Measurements from ENCODE around the gene WNT9A. TPM values are rescaled to one million over a fixed set of nuclear protein-coding genes. Genes with fewer than 3 reads are reported as not detected.

Gene WNT9A
- total RNA-seq, 1 experiment from 2014 or later: not detected

- Histone ChIP-seq H3K4me1 (ENCODE audit: low read length) (no peaks in the 10 kb centered on the region), H3K79me2 (ENCODE audit: low read length) (no peaks in the 10 kb centered on the region), H2AFZ (ENCODE audit: low read length) (no peak overlapping the region), H3K27me3 (ENCODE audit: low read length) (no peaks in the 10 kb centered on the region), H4K20me1 (ENCODE audit: insufficient read depth, low read depth, low read length) (no peaks in the 10 kb centered on the region), H3K9me2 (replicated peaks; ENCODE audit: insufficient read depth, low read length) (no peaks in the 10 kb centered on the region), H3K9me3 (ENCODE audit: low read length) (no peaks in the 10 kb centered on the region), H3K36me3 (ENCODE audit: insufficient read depth, low read length) (no peaks in the 10 kb centered on the region), H3K9ac (ENCODE audit: low read length) (no peak overlapping the region), H3K4me3 (ENCODE audit: low read length) (no peak overlapping the region), H3K4me2 (ENCODE audit: low read depth, low read length, poor library complexity, severe bottlenecking) (no peak overlapping the region), H3K27ac (ENCODE audit: low read length) (no peak overlapping the region)
- DNase-seq: no peak
Measured at GRCh38 chr1:227918083-227918700, 29.5 kb downstream of the WNT9A start.

GRCh38 chr1:227917081-227917950, 30.4 kb downstream of the WNT9A start:
- H4K20me1 ChIP-seq (ENCODE audit: insufficient read depth, low read depth, low read length): no peaks in the 10 kb centered on the region
- no peak overlapping the region for H3K9ac ChIP-seq (ENCODE audit: low read length)
- no peaks in the 10 kb centered on the region for H3K4me1 ChIP-seq (ENCODE audit: low read length)
- no peaks in the 10 kb centered on the region for H3K9me3 ChIP-seq (ENCODE audit: low read length)
- H3K27ac ChIP-seq (ENCODE audit: low read length): no peak overlapping the region
- H3K9me2 ChIP-seq (replicated peaks; ENCODE audit: insufficient read depth, low read length): no peaks in the 10 kb centered on the region
- H3K79me2 ChIP-seq (ENCODE audit: low read length): no peaks in the 10 kb centered on the region
- no peak overlapping the region for H3K4me3 ChIP-seq (ENCODE audit: low read length)
- H3K4me2 ChIP-seq (ENCODE audit: low read depth, low read length, poor library complexity, severe bottlenecking): no peak overlapping the region
- no peak for DNase-seq
- H2AFZ ChIP-seq (ENCODE audit: low read length): no peak overlapping the region
- no peaks in the 10 kb centered on the region for H3K27me3 ChIP-seq (ENCODE audit: low read length)
- no peaks in the 10 kb centered on the region for H3K36me3 ChIP-seq (ENCODE audit: insufficient read depth, low read length)

GRCh38 chr1:227916655-227917054, 31.1 kb downstream of the WNT9A start:
- Histone ChIP-seq H3K27ac (ENCODE audit: low read length) (no peak overlapping the region), H3K9me3 (ENCODE audit: low read length) (no peaks in the 10 kb centered on the region), H4K20me1 (ENCODE audit: insufficient read depth, low read depth, low read length) (no peaks in the 10 kb centered on the region), H2AFZ (ENCODE audit: low read length) (no peak overlapping the region), H3K4me3 (ENCODE audit: low read length) (no peak overlapping the region), H3K4me1 (ENCODE audit: low read length) (no peaks in the 10 kb centered on the region), H3K9me2 (replicated peaks; ENCODE audit: insufficient read depth, low read length) (no peaks in the 10 kb centered on the region), H3K4me2 (ENCODE audit: low read depth, low read length, poor library complexity, severe bottlenecking) (no peak overlapping the region), H3K27me3 (ENCODE audit: low read length) (no peaks in the 10 kb centered on the region), H3K79me2 (ENCODE audit: low read length) (no peaks in the 10 kb centered on the region), H3K36me3 (ENCODE audit: insufficient read depth, low read length) (no peaks in the 10 kb centered on the region), H3K9ac (ENCODE audit: low read length) (no peak overlapping the region)
- no peak for DNase-seq

- Histone ChIP-seq H3K4me2 (ENCODE audit: low read depth, low read length, poor library complexity, severe bottlenecking) (no peak overlapping the region), H3K9ac (ENCODE audit: low read length) (no peak overlapping the region), H4K20me1 (ENCODE audit: insufficient read depth, low read depth, low read length) (no peaks in the 10 kb centered on the region)
Measured at GRCh38 chr1:227915564-227916553, 31.9 kb downstream of the WNT9A start.

GRCh38 chr1:227914801-227915563, 32.8 kb downstream of the WNT9A start:
- H3K27ac ChIP-seq (ENCODE audit: low read length): no peak overlapping the region
- no peak overlapping the region for H2AFZ ChIP-seq (ENCODE audit: low read length)
- no peaks in the 10 kb centered on the region for H4K20me1 ChIP-seq (ENCODE audit: insufficient read depth, low read depth, low read length)
- no peaks in the 10 kb centered on the region for H3K79me2 ChIP-seq (ENCODE audit: low read length)
- no peak overlapping the region for H3K4me3 ChIP-seq (ENCODE audit: low read length)
- no peak overlapping the region for H3K4me2 ChIP-seq (ENCODE audit: low read depth, low read length, poor library complexity, severe bottlenecking)
- H3K9me3 ChIP-seq (ENCODE audit: low read length): no peaks in the 10 kb centered on the region
- no peaks in the 10 kb centered on the region for H3K9me2 ChIP-seq (replicated peaks; ENCODE audit: insufficient read depth, low read length)
- H3K4me1 ChIP-seq (ENCODE audit: low read length): no peaks in the 10 kb centered on the region
- DNase-seq: no peak
- no peaks in the 10 kb centered on the region for H3K36me3 ChIP-seq (ENCODE audit: insufficient read depth, low read length)
- H3K9ac ChIP-seq (ENCODE audit: low read length): no peak overlapping the region
- H3K27me3 ChIP-seq (ENCODE audit: low read length): no peaks in the 10 kb centered on the region

More at GRCh38 chr1:227915564-227916553, 31.9 kb downstream of the WNT9A start:
- Histone ChIP-seq H3K27ac (ENCODE audit: low read length) (no peak overlapping the region), H3K9me3 (ENCODE audit: low read length) (no peaks in the 10 kb centered on the region), H3K4me1 (ENCODE audit: low read length) (no peaks in the 10 kb centered on the region), H3K9me2 (replicated peaks; ENCODE audit: insufficient read depth, low read length) (no peaks in the 10 kb centered on the region), H3K4me3 (ENCODE audit: low read length) (no peak overlapping the region), H3K36me3 (ENCODE audit: insufficient read depth, low read length) (no peaks in the 10 kb centered on the region), H2AFZ (ENCODE audit: low read length) (no peak overlapping the region), H3K27me3 (ENCODE audit: low read length) (no peaks in the 10 kb centered on the region), H3K79me2 (ENCODE audit: low read length) (no peaks in the 10 kb centered on the region)
- no peak for DNase-seq

GRCh38 chr1:227913764-227914721, 33.7 kb downstream of the WNT9A start:
- Histone ChIP-seq H3K9me3 (ENCODE audit: low read length) (no peaks in the 10 kb centered on the region), H3K9ac (ENCODE audit: low read length) (no peak overlapping the region), H3K9me2 (replicated peaks; ENCODE audit: insufficient read depth, low read length) (no peaks in the 10 kb centered on the region)

GRCh38 chr1:227913396-227913763, 34.4 kb downstream of the WNT9A start:
- H3K36me3 ChIP-seq (ENCODE audit: insufficient read depth, low read length): no peaks in the 10 kb centered on the region
- H3K27me3 ChIP-seq (ENCODE audit: low read length): no peaks in the 10 kb centered on the region
- H3K4me2 ChIP-seq (ENCODE audit: low read depth, low read length, poor library complexity, severe bottlenecking): no peak overlapping the region
- no peak overlapping the region for H3K4me3 ChIP-seq (ENCODE audit: low read length)
- no peak for DNase-seq
- H3K9me2 ChIP-seq (replicated peaks; ENCODE audit: insufficient read depth, low read length): no peaks in the 10 kb centered on the region
- H3K9me3 ChIP-seq (ENCODE audit: low read length): no peaks in the 10 kb centered on the region
- H3K79me2 ChIP-seq (ENCODE audit: low read length): no peaks in the 10 kb centered on the region
- H3K4me1 ChIP-seq (ENCODE audit: low read length): no peaks in the 10 kb centered on the region
- no peak overlapping the region for H3K9ac ChIP-seq (ENCODE audit: low read length)
- no peak overlapping the region for H3K27ac ChIP-seq (ENCODE audit: low read length)
- no peaks in the 10 kb centered on the region for H4K20me1 ChIP-seq (ENCODE audit: insufficient read depth, low read depth, low read length)
- no peak overlapping the region for H2AFZ ChIP-seq (ENCODE audit: low read length)

More at GRCh38 chr1:227913764-227914721, 33.7 kb downstream of the WNT9A start:
- Histone ChIP-seq H3K4me3 (ENCODE audit: low read length) (no peak overlapping the region), H3K4me2 (ENCODE audit: low read depth, low read length, poor library complexity, severe bottlenecking) (no peak overlapping the region), H4K20me1 (ENCODE audit: insufficient read depth, low read depth, low read length) (no peaks in the 10 kb centered on the region), H2AFZ (ENCODE audit: low read length) (no peak overlapping the region), H3K36me3 (ENCODE audit: insufficient read depth, low read length) (no peaks in the 10 kb centered on the region), H3K4me1 (ENCODE audit: low read length) (no peaks in the 10 kb centered on the region), H3K27ac (ENCODE audit: low read length) (no peak overlapping the region), H3K79me2 (ENCODE audit: low read length) (no peaks in the 10 kb centered on the region), H3K27me3 (ENCODE audit: low read length) (no peaks in the 10 kb centered on the region)
- DNase-seq: no peak

Data from Karpas-422 (cell line).